H1 (cell line): ENCODE data around the gene WDR77. TPM values are rescaled to one million over a fixed set of nuclear protein-coding genes. Genes with fewer than 3 reads are reported as not detected.

Experiments used
- CTCF ChIA-PET: fragments of 300-600 bp; sonication (Branson Sonifier 250); formaldehyde crosslinking; loops from one replicate; lab custom pipeline; 2021; ENCODE audit not compliant: partially characterized antibody; lab: Charles Lee
- POLR2A ChIA-PET: fragments of 300-600 bp; sonication (Branson Sonifier 250); formaldehyde crosslinking; loops from one replicate; lab custom pipeline; 2021; ENCODE audit warnings: inconsistent platforms; ENCODE audit not compliant: partially characterized antibody; lab: Charles Lee
- DNase-seq, 2 experiments: peaks; one replicate each; pipeline versions ENCODE4 v3.0.0 to v3.0.0-alpha.2; 2010 to 2022; ENCODE audit warnings: low spot score in 2 of 2, low read depth in 1 of 2, mixed read lengths in 1 of 2
- FAIRE-seq: peaks from 2 replicates; lab custom pipeline; 2011; peaks lifted over from hg19 to GRCh38; lab: Jason Lieb, UNC
- H2AFZ ChIP-seq: 2 replicates; pipeline ENCODE4 v1.8.1; 2012; ENCODE audit warnings: low read length, inconsistent platforms
- H2AK5ac ChIP-seq: 2 replicates; pipeline ENCODE4 v1.6.1; 2013; ENCODE audit warnings: low read depth, low read length
- H2BK120ac ChIP-seq: replicated peaks from 2 replicates; pipeline ENCODE3; 2013; ENCODE audit warnings: low read depth, low read length, inconsistent platforms
- H2BK12ac ChIP-seq: 2 replicates; pipeline ENCODE4 v1.6.1; 2013; ENCODE audit warnings: low read depth, low read length
- H2BK15ac ChIP-seq: 2 replicates; pipeline ENCODE4 v1.6.1; 2013; ENCODE audit warnings: low read length
- H2BK20ac ChIP-seq: 2 replicates; pipeline ENCODE4 v1.6.1; 2013; ENCODE audit warnings: low read length
- H2BK5ac ChIP-seq: 2 replicates; pipeline ENCODE4 v1.6.1; 2013; ENCODE audit warnings: low read depth, low read length
- H3K14ac ChIP-seq: 2 replicates; pipeline ENCODE4 v1.6.1; 2013; ENCODE audit warnings: inconsistent platforms; ENCODE audit not compliant: insufficient read length
- H3K18ac ChIP-seq: 2 replicates; pipeline ENCODE4 v1.6.1; 2013; ENCODE audit warnings: low read length; ENCODE audit errors: extremely low read depth
- H3K23ac ChIP-seq: 2 replicates; pipeline ENCODE4 v1.6.1; 2013; ENCODE audit warnings: inconsistent platforms; ENCODE audit not compliant: insufficient read length
- H3K23me2 ChIP-seq: 2 replicates; pipeline ENCODE4 v1.6.1; 2013; ENCODE audit warnings: low read depth, low read length
- H3K27ac ChIP-seq: 2 replicates; pipeline ENCODE4 v1.6.1; 2011; ENCODE audit warnings: low read depth, low read length, inconsistent platforms
- H3K27me3 ChIP-seq, 4 experiments: replicated peaks in 1 of 4; 1 replicate in 1 of 4; 2 replicates in 3 of 4; pipeline versions ENCODE4 v1.6.1 to v1.8.1; 2011 to 2013; ENCODE audit warnings: low read length in 3 of 4, mild to moderate bottlenecking in 3 of 4, inconsistent platforms in 2 of 4, mixed read lengths in 2 of 4, moderate library complexity in 1 of 4; ENCODE audit not compliant: control insufficient read depth in 3 of 4, insufficient read depth in 3 of 4; ENCODE audit errors: extremely low read depth in 1 of 4
- H3K36me3 ChIP-seq, 4 experiments: 2 replicates each; pipeline versions ENCODE4 v1.6.1 to v1.8.1; 2011 to 2013; ENCODE audit warnings: mild to moderate bottlenecking in 4 of 4, low read length in 3 of 4, moderate library complexity in 2 of 4, control low read depth in 1 of 4, inconsistent platforms in 1 of 4; ENCODE audit not compliant: insufficient read depth in 4 of 4, control insufficient read depth in 2 of 4
- H3K4ac ChIP-seq: replicated peaks from 2 replicates; pipeline ENCODE3; 2013; ENCODE audit warnings: low read length, low read depth, mixed read lengths, inconsistent platforms; ENCODE audit not compliant: insufficient read length
- H3K4me1 ChIP-seq, 4 experiments: replicated peaks in 1 of 4; 1 replicate in 1 of 4; 2 replicates in 3 of 4; pipeline versions ENCODE4 v1.6.1 to v1.8.1; 2011 to 2013; ENCODE audit warnings: low read length in 3 of 4, inconsistent platforms in 2 of 4, mixed read lengths in 1 of 4; ENCODE audit not compliant: insufficient read depth in 4 of 4, control insufficient read depth in 3 of 4
- H3K4me2 ChIP-seq, 2 experiments: 2 replicates each; pipeline versions ENCODE4 v1.6.1 to v1.8.1; 2011 to 2013; ENCODE audit warnings: low read depth in 2 of 2, low read length in 2 of 2, control low read depth in 1 of 2, inconsistent platforms in 1 of 2, mild to moderate bottlenecking in 1 of 2; ENCODE audit not compliant: insufficient read depth in 1 of 2
- H3K4me3 ChIP-seq, 4 experiments: fragments of 200-600, 300-600 bp in 1 of 4; sonication (generic), shearing (Covaris generic), sonication (Bioruptor Twin) in 1 of 4; 2 replicates each; pipeline versions ENCODE4 v1.5.1 to v1.8.1; 2011 to 2016; ENCODE audit warnings: low read length in 4 of 4, low read depth in 3 of 4, control low read depth in 2 of 4, inconsistent platforms in 2 of 4, mild to moderate bottlenecking in 2 of 4, mixed read lengths in 1 of 4, moderate library complexity in 1 of 4; ENCODE audit not compliant: insufficient read depth in 2 of 4; ENCODE audit errors: extremely low read depth in 1 of 4
- H3K56ac ChIP-seq: replicated peaks from 2 replicates; pipeline ENCODE3; 2013; ENCODE audit warnings: low read depth, mild to moderate bottlenecking, mixed read lengths, low read length, inconsistent platforms; ENCODE audit not compliant: insufficient read length
- H3K79me1 ChIP-seq: 2 replicates; pipeline ENCODE4 v1.6.1; 2013; ENCODE audit warnings: low read depth, low read length, control low read depth
- H3K79me2 ChIP-seq, 2 experiments: 2 replicates each; pipeline versions ENCODE4 v1.6.1 to v1.8.1; 2012 to 2013; ENCODE audit warnings: low read length in 2 of 2, mild to moderate bottlenecking in 2 of 2, inconsistent platforms in 1 of 2; ENCODE audit not compliant: insufficient read depth in 2 of 2, control insufficient read depth in 1 of 2
- H3K9ac ChIP-seq, 4 experiments: replicated peaks in 1 of 4; 1 replicate in 1 of 4; 2 replicates in 3 of 4; pipeline versions ENCODE4 v1.6.1 to v1.8.1; 2011 to 2013; ENCODE audit warnings: low read depth in 3 of 4, low read length in 3 of 4, control low read depth in 2 of 4, mild to moderate bottlenecking in 2 of 4, moderate library complexity in 2 of 4, inconsistent platforms in 1 of 4; ENCODE audit errors: extremely low read depth in 1 of 4
- H3K9me3 ChIP-seq, 2 experiments: 2 replicates each; pipeline versions ENCODE4 v1.6.1 to v1.8.1; 2012 to 2013; ENCODE audit warnings: mild to moderate bottlenecking in 2 of 2, moderate library complexity in 2 of 2, control low read depth in 1 of 2, inconsistent platforms in 1 of 2, low read depth in 1 of 2, low read length in 1 of 2, mixed read lengths in 1 of 2; ENCODE audit not compliant: insufficient read depth in 2 of 2
- H4K20me1 ChIP-seq, 2 experiments: replicated peaks in 1 of 2; 2 replicates each; pipeline versions ENCODE3 to v1.8.1; 2011 to 2013; ENCODE audit warnings: inconsistent platforms in 2 of 2, low read length in 2 of 2, mild to moderate bottlenecking in 1 of 2; ENCODE audit not compliant: insufficient read depth in 2 of 2, control insufficient read depth in 1 of 2
- H4K5ac ChIP-seq: 2 replicates; pipeline ENCODE4 v1.6.1; 2013; ENCODE audit warnings: low read length, low read depth, mixed read lengths, inconsistent platforms; ENCODE audit not compliant: insufficient read length
- H4K8ac ChIP-seq: 2 replicates; pipeline ENCODE4 v1.8.0; 2013; ENCODE audit warnings: mild to moderate bottlenecking, moderate library complexity, low read length, inconsistent platforms; ENCODE audit not compliant: insufficient read depth; ENCODE audit errors: extremely low read depth
- H4K91ac ChIP-seq: replicated peaks from 2 replicates; pipeline ENCODE3; 2013; ENCODE audit warnings: low read length, mixed read lengths, inconsistent platforms; ENCODE audit not compliant: insufficient read length
- ASH2L ChIP-seq: fragments of 200-600, 300-600 bp; sonication (generic); IDR thresholded peaks from one replicate; pipeline ENCODE4 v1.7.1; 2017; ENCODE audit warnings: low read length
- BCL11A ChIP-seq, 2 experiments: IDR thresholded peaks; one replicate each; pipeline ENCODE4 v1.6.1; 2011; ENCODE audit warnings: low read depth in 2 of 2, low read length in 2 of 2, mild to moderate bottlenecking in 2 of 2
- CBX8 ChIP-seq: fragments of 300-800, 300-1000 bp; sonication (generic); IDR thresholded peaks from 2 replicates; pipeline ENCODE4 v1.7.1; 2016; ENCODE audit warnings: low read depth, low read length, borderline replicate concordance
- EGR1 ChIP-seq: IDR thresholded peaks from 2 replicates; pipeline ENCODE4 v1.6.1; 2011; ENCODE audit warnings: low read depth, low read length, borderline replicate concordance
- EZH2 ChIP-seq: fragments of 200-600 bp; sonication (generic); IDR thresholded peaks from 2 replicates; pipeline ENCODE4 v1.7.1; 2012; ENCODE audit warnings: low read depth, mild to moderate bottlenecking, moderate library complexity, low read length, inconsistent platforms; ENCODE audit not compliant: severe bottlenecking
- GTF2F1 ChIP-seq: IDR thresholded peaks from 2 replicates; pipeline ENCODE4 v1.6.1; 2012; ENCODE audit warnings: low read depth, low read length, improper control_type of control experiment, borderline replicate concordance
- KDM1A ChIP-seq: fragments of 200-600, 300-600 bp; sonication (generic); IDR thresholded peaks from 2 replicates; pipeline ENCODE4 v1.7.1; 2016; ENCODE audit warnings: mild to moderate bottlenecking, low read length, borderline replicate concordance
- KDM5A ChIP-seq: fragments of 200-600 bp; IDR thresholded peaks from 2 replicates; pipeline ENCODE4 v1.7.1; 2012; ENCODE audit warnings: mild to moderate bottlenecking, low read length, inconsistent platforms, mixed read lengths
- SIX5 ChIP-seq: IDR thresholded peaks from 2 replicates; pipeline ENCODE4 v1.6.1; 2011; ENCODE audit warnings: mild to moderate bottlenecking, low read depth, low read length
- SUZ12 ChIP-seq: fragments of 200-600 bp; sonication (generic); IDR thresholded peaks from 2 replicates; pipeline ENCODE4 v1.6.1; 2012; ENCODE audit warnings: mild to moderate bottlenecking, inconsistent platforms, low read length, moderate library complexity, mixed read lengths
- TAF7 ChIP-seq: optimal IDR thresholded peaks from 2 replicates; pipeline ENCODE3; 2011; ENCODE audit warnings: low read depth, mild to moderate bottlenecking, inconsistent platforms, low read length, moderate library complexity, borderline replicate concordance
- TBP ChIP-seq: IDR thresholded peaks from 2 replicates; pipeline ENCODE4 v1.6.1; 2011; ENCODE audit warnings: low read depth, low read length, improper control_type of control experiment
- TCF12 ChIP-seq: IDR thresholded peaks from 2 replicates; pipeline ENCODE4 v1.6.1; 2011; ENCODE audit warnings: low read depth, mild to moderate bottlenecking, low read length
- TEAD4 ChIP-seq: IDR thresholded peaks from 2 replicates; pipeline ENCODE4 v1.6.1; 2012; ENCODE audit warnings: low read depth, low read length, inconsistent platforms, mixed read lengths
- WGBS, 2 experiments: shearing (Covaris generic) in 1 of 2; methylation state at CpG; one replicate each; pipeline versions ENCODE4 v1.1.6 to v1.1.7; 2013 to 2015; ENCODE audit warnings: low lambda C conversion rate in 2 of 2, mixed read lengths in 2 of 2, inconsistent platforms in 1 of 2, low coverage in 1 of 2, missing lambda C conversion rate in 1 of 2; ENCODE audit not compliant: insufficient replicate concordance in 2 of 2, insufficient coverage in 1 of 2, insufficient read length in 1 of 2; ENCODE audit errors: extremely low coverage in 1 of 2, missing lambda C conversion rate in 1 of 2; 5-methylcytosine and 5-hydroxymethylcytosine counted together
- polyA plus RNA-seq, 7 experiments: library from polyadenylated mRNA; depleted of rRNA in 3 of 7; stranded (reverse) in 5 of 7; unstranded in 2 of 7; fragments of >200 nt in 5 of 7; fragments of 200-250 nt in 2 of 7; gene quantifications; 1 replicate in 5 of 7; 2 replicates in 1 of 7; 4 replicates in 1 of 7; pipeline versions ENCODE4 v1.2.1 to v1.2.3, GENCODE V29; 2011 to 2013; ENCODE audit warnings: missing spikeins in 2 of 7, mixed read lengths in 2 of 7
- total RNA-seq: library from RNA; stranded (reverse); fragmentation: NEBNext Ultra II Directional; extraction: Animal tissue kit (Norgen Biotek cat#: 25700); gene quantifications from 2 replicates; pipeline ENCODE4 v1.2.1, GENCODE V29; 2021
- TF ChIP-seq, protein P1 (sequence below): IDR thresholded peaks from 2 replicates; pipeline ENCODE4 v1.6.1; 2011; ENCODE audit warnings: low read depth, mild to moderate bottlenecking, low read length; ENCODE audit not compliant: insufficient read depth

Gene WDR77
- total and polyA plus RNA-seq, 2 of the 8 experiments (the other 6 are each of a cell fraction or from before 2014, with no cell fraction given) = 66.0 to 156 TPM

GRCh38 chr1:111419037-111419436, 30.0 kb downstream of the WDR77 start:
- Histone ChIP-seq H4K8ac (no peak overlapping the region), H3K27ac (no peak overlapping the region), H4K91ac (no peak overlapping the region), H3K9ac (no peak overlapping the region), H2BK120ac (no peak overlapping the region), H3K4me2 (no peak overlapping the region), H2BK15ac (no peak overlapping the region), H3K27me3 (no peaks in the 10 kb centered on the region; a peak in 1 of 7 replicates), H2BK20ac (no peak overlapping the region), H3K18ac (no peak overlapping the region), H2AFZ (no peak overlapping the region), H2BK12ac (no peak overlapping the region), H3K23ac (no peak overlapping the region), H4K20me1 (no peaks in the 10 kb centered on the region), H3K79me2 (no peaks in the 10 kb centered on the region), H3K56ac (no peak overlapping the region), H3K4ac (no peak overlapping the region), H3K36me3 (no peaks in the 10 kb centered on the region), H3K9me3 (no peaks in the 10 kb centered on the region), H2AK5ac (no peak overlapping the region), H3K14ac (no peak overlapping the region), H2BK5ac (no peak overlapping the region), H3K4me3 (no peak overlapping the region), H4K5ac (no peak overlapping the region), H3K79me1 (no peaks in the 10 kb centered on the region), H3K23me2 (no peaks in the 10 kb centered on the region), H3K4me1 (no peaks in the 10 kb centered on the region)
- DNase-seq (no peak), FAIRE-seq (no peak)
- ChIA-PET POLR2A (interaction anchor here (1.5 kb wide), 1 partner anchor 19 kb away, joined by 3 read pairs; no protein-coding TSS in a partner anchor), CTCF (interaction anchor here (1.1 kb wide), 1 partner anchor 19 kb away, joined by 4 read pairs; no protein-coding TSS in a partner anchor)
- WGBS, 2 experiments = 94% methylated on average over 1 of the region's 1 CpG; no CpG with 5 or more reads in 1 of the 2 experiments
- TF ChIP-seq, protein P1, sequence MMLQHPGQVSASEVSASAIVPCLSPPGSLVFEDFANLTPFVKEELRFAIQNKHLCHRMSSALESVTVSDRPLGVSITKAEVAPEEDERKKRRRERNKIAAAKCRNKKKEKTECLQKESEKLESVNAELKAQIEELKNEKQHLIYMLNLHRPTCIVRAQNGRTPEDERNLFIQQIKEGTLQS = no peak
- TF ChIP-seq CBX8 (no peak), TEAD4 (no peak), EZH2 (no peak), KDM5A (no peak), GTF2F1 (no peak), SUZ12 (no peak), KDM1A (no peak), TBP (no peak), SIX5 (no peak), TCF12 (no peak), TAF7 (no peak), ASH2L (no peak), BCL11A (IDR thresholded peaks at IDR 0.05; ENCODE audit: low read depth in 2 of 2, low read length in 2 of 2) (no peak), EGR1 (no peak)
